ENCODE results near the gene PODXL2.
A peak's percentile ranks its signal among the peaks of the same experiment; 100 is the strongest.

The PODXL2 gene

GRCh38 chr3:127628426-127628787, 578 bp upstream of the PODXL2 start:
- DNase-seq (ENCODE audit: extremely low read depth in 1 of 2, low read depth in 1 of 2), result no peak

GRCh38 chr3:127629467-127630403, 750 bp downstream of the PODXL2 start:
- peak in 1 of 2 donors; percentile 8 for DNase-seq (ENCODE audit: extremely low read depth in 1 of 2, low read depth in 1 of 2)

GRCh38 chr3:127630811-127631714, 2.1 kb downstream of the PODXL2 start:
- no peak for DNase-seq (ENCODE audit: extremely low read depth in 1 of 2, low read depth in 1 of 2)

- DNase-seq (ENCODE audit: extremely low read depth in 1 of 2, low read depth in 1 of 2), result no peak
Measured at GRCh38 chr3:127632035-127632820, 3.2 kb downstream of the PODXL2 start.

GRCh38 chr3:127634653-127635052, 5.7 kb downstream of the PODXL2 start:
- DNase-seq (ENCODE audit: extremely low read depth in 1 of 2, low read depth in 1 of 2), result no peak

- DNase-seq (ENCODE audit: extremely low read depth in 1 of 2, low read depth in 1 of 2), result no peak
Measured at GRCh38 chr3:127637546-127637945, 8.6 kb downstream of the PODXL2 start.

- DNase-seq (ENCODE audit: extremely low read depth in 1 of 2, low read depth in 1 of 2), result no peak
Measured at GRCh38 chr3:127637971-127638370, 9.0 kb downstream of the PODXL2 start.

- no peak for DNase-seq (ENCODE audit: extremely low read depth in 1 of 2, low read depth in 1 of 2)
Measured at GRCh38 chr3:127639173-127640041, 10.4 kb downstream of the PODXL2 start.

- DNase-seq (ENCODE audit: extremely low read depth in 1 of 2, low read depth in 1 of 2), result no peak
Measured at GRCh38 chr3:127640042-127640355, 11.0 kb downstream of the PODXL2 start.

- DNase-seq (ENCODE audit: extremely low read depth in 1 of 2, low read depth in 1 of 2), result no peak
Measured at GRCh38 chr3:127644641-127645370, 15.8 kb downstream of the PODXL2 start.

GRCh38 chr3:127645371-127646015, 16.5 kb downstream of the PODXL2 start:
- no peak for DNase-seq (ENCODE audit: extremely low read depth in 1 of 2, low read depth in 1 of 2)

GRCh38 chr3:127646501-127647046, 17.6 kb downstream of the PODXL2 start:
- no peak for DNase-seq (ENCODE audit: extremely low read depth in 1 of 2, low read depth in 1 of 2)

GRCh38 chr3:127647166-127647844, 18.3 kb downstream of the PODXL2 start:
- no peak for DNase-seq (ENCODE audit: extremely low read depth in 1 of 2, low read depth in 1 of 2)

- no peak for DNase-seq (ENCODE audit: extremely low read depth in 1 of 2, low read depth in 1 of 2)
Measured at GRCh38 chr3:127647845-127648204, 18.8 kb downstream of the PODXL2 start.

- no peak for DNase-seq (ENCODE audit: extremely low read depth in 1 of 2, low read depth in 1 of 2)
Measured at GRCh38 chr3:127650236-127650635, 21.3 kb downstream of the PODXL2 start.

GRCh38 chr3:127651516-127652172, 22.7 kb downstream of the PODXL2 start:
- no peak for DNase-seq (ENCODE audit: extremely low read depth in 1 of 2, low read depth in 1 of 2)

- DNase-seq (ENCODE audit: extremely low read depth in 1 of 2, low read depth in 1 of 2), result no peak
Measured at GRCh38 chr3:127652246-127652995, 23.4 kb downstream of the PODXL2 start.
